WTC11 (cell line): ENCODE data around the gene CLEC2D.

Experiments used
- AFF4 ChIP-seq: sonication (generic); formaldehyde crosslinking; IDR thresholded peaks from 2 replicates; pipeline ENCODE4 v1.8.1; 2023; ENCODE audit warnings: mild to moderate bottlenecking, missing genetic modification reagents, borderline replicate concordance
- ATF2 ChIP-seq: sonication (generic); formaldehyde crosslinking; IDR thresholded peaks from 2 replicates; pipeline ENCODE4 v1.8.1; 2022; ENCODE audit warnings: low read depth, missing genetic modification reagents, borderline replicate concordance
- ATF3 ChIP-seq: sonication (generic); formaldehyde crosslinking; conservative IDR thresholded peaks from 2 replicates; pipeline ENCODE4 v1.8.1; 2022; ENCODE audit warnings: mild to moderate bottlenecking, missing genetic modification reagents
- ELF4 ChIP-seq: sonication (generic); formaldehyde crosslinking; IDR thresholded peaks from 2 replicates; pipeline ENCODE4 v1.8.1; 2022; ENCODE audit warnings: low read depth, mild to moderate bottlenecking, moderate library complexity, missing genetic modification reagents
- FOXJ3 ChIP-seq: sonication (generic); formaldehyde crosslinking; IDR thresholded peaks from 2 replicates; pipeline ENCODE4 v1.9.0; 2021; ENCODE audit warnings: missing genetic modification reagents, mild to moderate bottlenecking, borderline replicate concordance
- GABPB1 ChIP-seq: sonication (generic); formaldehyde crosslinking; IDR thresholded peaks from 2 replicates; pipeline ENCODE4 v1.8.1; 2023; ENCODE audit warnings: mild to moderate bottlenecking, missing genetic modification reagents
- GRHL2 ChIP-seq: fragments of 250-450 bp; sonication (Bioruptor Pico); IDR thresholded peaks from 2 replicates; pipeline ENCODE4 v1.8.0; 2022; ENCODE audit warnings: mild to moderate bottlenecking, moderate library complexity; ENCODE audit not compliant: insufficient replicate concordance, severe bottlenecking
- HMGA2 ChIP-seq: fragments of 250-450 bp; sonication (Bioruptor Pico); IDR thresholded peaks from 2 replicates; pipeline ENCODE4 v1.4.0; 2021; ENCODE audit warnings: mild to moderate bottlenecking, moderate library complexity
- PREB ChIP-seq: sonication (generic); formaldehyde crosslinking; IDR thresholded peaks from 2 replicates; pipeline ENCODE4 v1.8.1; 2022; ENCODE audit warnings: mild to moderate bottlenecking, missing genetic modification reagents, moderate library complexity, borderline replicate concordance
- TP53 ChIP-seq: sonication (generic); formaldehyde crosslinking; IDR thresholded peaks from 2 replicates; pipeline ENCODE4 v1.8.1; 2023; ENCODE audit warnings: mild to moderate bottlenecking, missing genetic modification reagents
- ZNF121 ChIP-seq: sonication (generic); formaldehyde crosslinking; IDR thresholded peaks from 2 replicates; pipeline ENCODE4 v1.8.0; 2023; ENCODE audit warnings: missing genetic modification reagents
- ZNF138 ChIP-seq: sonication (generic); formaldehyde crosslinking; conservative IDR thresholded peaks from 2 replicates; pipeline ENCODE4 v1.8.1; 2022; ENCODE audit warnings: mild to moderate bottlenecking, moderate library complexity, missing genetic modification reagents
- TF ChIP-seq, protein P1 (sequence below): fragments of 200-600 bp; IDR thresholded peaks from 2 replicates; pipeline ENCODE4 v1.8.0; 2022; ENCODE audit warnings: antibody characterized with exemption

GRCh38 chr12:9662488-9662887, 7.0 kb upstream of the CLEC2D start:
- no peak for TF ChIP-seq FOXJ3 (CRISPR knock-in tag)
- no peak for TF ChIP-seq GABPB1 (CRISPR knock-in tag)
- TF ChIP-seq ATF3, result no peak
- no peak for TF ChIP-seq ATF2
- TF ChIP-seq, protein P1, sequence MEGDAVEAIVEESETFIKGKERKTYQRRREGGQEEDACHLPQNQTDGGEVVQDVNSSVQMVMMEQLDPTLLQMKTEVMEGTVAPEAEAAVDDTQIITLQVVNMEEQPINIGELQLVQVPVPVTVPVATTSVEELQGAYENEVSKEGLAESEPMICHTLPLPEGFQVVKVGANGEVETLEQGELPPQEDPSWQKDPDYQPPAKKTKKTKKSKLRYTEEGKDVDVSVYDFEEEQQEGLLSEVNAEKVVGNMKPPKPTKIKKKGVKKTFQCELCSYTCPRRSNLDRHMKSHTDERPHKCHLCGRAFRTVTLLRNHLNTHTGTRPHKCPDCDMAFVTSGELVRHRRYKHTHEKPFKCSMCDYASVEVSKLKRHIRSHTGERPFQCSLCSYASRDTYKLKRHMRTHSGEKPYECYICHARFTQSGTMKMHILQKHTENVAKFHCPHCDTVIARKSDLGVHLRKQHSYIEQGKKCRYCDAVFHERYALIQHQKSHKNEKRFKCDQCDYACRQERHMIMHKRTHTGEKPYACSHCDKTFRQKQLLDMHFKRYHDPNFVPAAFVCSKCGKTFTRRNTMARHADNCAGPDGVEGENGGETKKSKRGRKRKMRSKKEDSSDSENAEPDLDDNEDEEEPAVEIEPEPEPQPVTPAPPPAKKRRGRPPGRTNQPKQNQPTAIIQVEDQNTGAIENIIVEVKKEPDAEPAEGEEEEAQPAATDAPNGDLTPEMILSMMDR, result no peak
- no peak for TF ChIP-seq ZNF138
- TF ChIP-seq GRHL2 (CRISPR knock-in tag), result no peak
- no peak for TF ChIP-seq ELF4 (CRISPR knock-in tag)
- TF ChIP-seq AFF4 (CRISPR knock-in tag), result no peak
- TF ChIP-seq ZNF121 (CRISPR knock-in tag), result no peak
- TF ChIP-seq TP53, result no peak
- no peak for TF ChIP-seq HMGA2 (CRISPR knock-in tag)
- TF ChIP-seq PREB (CRISPR knock-in tag), result no peak
